HL-60 (cell line): ENCODE results near the gene IGSF9B.

Experiments
- DNase-seq, 2 experiments: peaks; one replicate each; pipeline ENCODE4 v3.0.0-alpha.2; 2010 to 2020; ENCODE audit warnings: low read depth in 1 of 2, low spot score in 1 of 2
- H3K27ac ChIP-seq: fragments of 250-450 bp; sonication (Bioruptor Pico); replicated peaks from 2 replicates; pipeline ENCODE4 v1.5.1; 2020; ENCODE audit warnings: mild to moderate bottlenecking, moderate library complexity
- H3K27me3 ChIP-seq: fragments of 250-450 bp; sonication (Bioruptor Pico); 2 replicates; pipeline ENCODE4 v1.5.1; 2021; ENCODE audit warnings: mild to moderate bottlenecking, moderate library complexity; ENCODE audit not compliant: insufficient read depth, poor library complexity, severe bottlenecking
- H3K4me3 ChIP-seq: replicated peaks from 2 replicates; pipeline ENCODE4 v1.5.1; 2011; ENCODE audit warnings: mild to moderate bottlenecking, control low read depth, low read length; ENCODE audit not compliant: insufficient read depth
- CTCF ChIP-seq: IDR thresholded peaks from one replicate; pipeline ENCODE4 v1.5.1; 2011; ENCODE audit warnings: low read length, control low read depth, inconsistent platforms; ENCODE audit not compliant: insufficient read depth
- GABPA ChIP-seq: IDR thresholded peaks from 2 replicates; pipeline ENCODE4 v1.6.1; 2012; ENCODE audit warnings: low read depth
- POLR2AphosphoS5 ChIP-seq: IDR thresholded peaks from 2 replicates; pipeline ENCODE4 v1.6.1; 2012; ENCODE audit warnings: low read depth
- REST ChIP-seq: IDR thresholded peaks from 2 replicates; pipeline ENCODE4 v1.6.1; 2012; ENCODE audit warnings: low read depth; ENCODE audit not compliant: insufficient replicate concordance
- SPI1 ChIP-seq: IDR thresholded peaks from 2 replicates; pipeline ENCODE4 v1.6.1; 2012; ENCODE audit warnings: low read depth, mild to moderate bottlenecking, borderline replicate concordance

Gene IGSF9B

GRCh38 chr11:133930053-133930766, 26.6 kb downstream of the IGSF9B start:
- no peak for DNase-seq
- Histone ChIP-seq H3K27ac (no peak overlapping the region), H3K4me3 (no peak overlapping the region), H3K27me3 (no peaks in the 10 kb centered on the region)
- TF ChIP-seq SPI1 (no peak), GABPA (no peak), REST (no peak), POLR2AphosphoS5 (no peak), CTCF (no peak)

GRCh38 chr11:133929401-133930052, 27.2 kb downstream of the IGSF9B start:
- Histone ChIP-seq H3K27me3 (no peaks in the 10 kb centered on the region), H3K4me3 (no peak overlapping the region), H3K27ac (no peak overlapping the region)
- no peak for TF ChIP-seq POLR2AphosphoS5
- TF ChIP-seq REST = no peak
- no peak for TF ChIP-seq CTCF
- no peak for TF ChIP-seq SPI1
- no peak for TF ChIP-seq GABPA
- no peak for DNase-seq

- Histone ChIP-seq H3K27me3 (no peaks in the 10 kb centered on the region), H3K4me3 (no peak overlapping the region), H3K27ac (no peak overlapping the region)
- TF ChIP-seq GABPA (no peak), CTCF (no peak)
- peak; percentile 5 to 58 for DNase-seq
These were observed 28.1 kb downstream of the IGSF9B start for GRCh38 chr11:133928628-133929059.
